Suprapubic skin (tissue), 4 donors: ENCODE measurements around the gene HDAC1.

ENCODE experiments used
- EP300 ChIP-seq: sonication (generic); formaldehyde crosslinking; IDR thresholded peaks from one replicate; pipeline ENCODE4 v1.6.1; 2017; ENCODE audit warnings: antibody characterized with exemption
- POLR2A ChIP-seq, 2 donors: fragments of 450-650 bp; IDR thresholded peaks; one replicate each; pipeline ENCODE4 v1.6.1; 2017; ENCODE audit warnings: antibody characterized with exemption in 2 of 2, mild to moderate bottlenecking in 2 of 2, moderate library complexity in 2 of 2
- POLR2AphosphoS5 ChIP-seq, 3 donors: sonication (generic); formaldehyde crosslinking; IDR thresholded peaks; one replicate each; pipeline ENCODE4 v1.6.1; 2017; ENCODE audit warnings: antibody characterized with exemption in 3 of 3
- TF ChIP-seq, protein P1 (sequence below), 2 donors: fragments of 200-600 bp in 1 of 2; fragments of 450-650 bp in 1 of 2; sonication (generic) in 1 of 2; IDR thresholded peaks; one replicate each; pipeline ENCODE4 v1.5.1; 2016 to 2019; ENCODE audit warnings: antibody characterized with exemption in 2 of 2, mild to moderate bottlenecking in 1 of 2, moderate library complexity in 1 of 2

DNA sequence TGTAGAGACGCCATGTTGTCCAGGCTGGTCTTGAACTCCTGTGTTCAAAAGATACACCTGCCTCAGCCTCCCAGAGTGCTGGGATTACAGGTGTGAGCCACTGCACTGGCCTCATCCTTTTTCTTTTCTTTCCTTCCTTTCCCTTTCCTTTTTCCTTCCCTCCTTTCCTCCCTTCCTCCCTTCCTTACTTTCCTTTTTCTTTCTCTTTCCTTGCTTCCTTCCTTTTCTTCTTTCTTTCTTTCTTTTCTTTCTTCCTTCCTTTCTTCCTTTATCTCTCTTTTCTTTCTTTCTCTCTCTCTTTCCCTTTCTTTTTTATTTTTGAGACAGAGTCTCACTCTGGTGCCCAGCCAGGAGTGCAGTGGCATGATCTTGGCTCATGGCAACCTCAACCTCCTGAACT is 64.6 kb downstream of the HDAC1 start:
- TF ChIP-seq, protein P1, sequence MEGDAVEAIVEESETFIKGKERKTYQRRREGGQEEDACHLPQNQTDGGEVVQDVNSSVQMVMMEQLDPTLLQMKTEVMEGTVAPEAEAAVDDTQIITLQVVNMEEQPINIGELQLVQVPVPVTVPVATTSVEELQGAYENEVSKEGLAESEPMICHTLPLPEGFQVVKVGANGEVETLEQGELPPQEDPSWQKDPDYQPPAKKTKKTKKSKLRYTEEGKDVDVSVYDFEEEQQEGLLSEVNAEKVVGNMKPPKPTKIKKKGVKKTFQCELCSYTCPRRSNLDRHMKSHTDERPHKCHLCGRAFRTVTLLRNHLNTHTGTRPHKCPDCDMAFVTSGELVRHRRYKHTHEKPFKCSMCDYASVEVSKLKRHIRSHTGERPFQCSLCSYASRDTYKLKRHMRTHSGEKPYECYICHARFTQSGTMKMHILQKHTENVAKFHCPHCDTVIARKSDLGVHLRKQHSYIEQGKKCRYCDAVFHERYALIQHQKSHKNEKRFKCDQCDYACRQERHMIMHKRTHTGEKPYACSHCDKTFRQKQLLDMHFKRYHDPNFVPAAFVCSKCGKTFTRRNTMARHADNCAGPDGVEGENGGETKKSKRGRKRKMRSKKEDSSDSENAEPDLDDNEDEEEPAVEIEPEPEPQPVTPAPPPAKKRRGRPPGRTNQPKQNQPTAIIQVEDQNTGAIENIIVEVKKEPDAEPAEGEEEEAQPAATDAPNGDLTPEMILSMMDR (IDR thresholded peaks at IDR 0.05): no peak
- TF ChIP-seq EP300 (no peak), POLR2AphosphoS5 (IDR thresholded peaks at IDR 0.05) (no peak), POLR2A (IDR thresholded peaks at IDR 0.05) (no peak)
